Measurements from ENCODE around the gene PPP2R5C.

Gene PPP2R5C

GRCh38 chr14:101859958-101860357 is 98.4 kb downstream of the PPP2R5C start:
- Histone ChIP-seq H3K9me3 (ENCODE audit: control insufficient read depth, low read length) (no peaks in the 10 kb centered on the region), H4K8ac (ENCODE audit: low read length) (no peak overlapping the region), H2AK5ac (ENCODE audit: low read length, severe bottlenecking) (no peak overlapping the region), H2BK120ac (ENCODE audit: low read depth, low read length) (no peak overlapping the region), H3K4me3 (ENCODE audit: insufficient read depth in 1 of 2, low read depth in 1 of 2, low read length in 2 of 2) (no peak overlapping the region), H3K18ac (ENCODE audit: low read depth in 1 of 2, low read length in 2 of 2) (no peak overlapping the region), H3K9ac (ENCODE audit: low read length) (no peak overlapping the region), H2BK12ac (ENCODE audit: low read length in 2 of 2) (no peak overlapping the region), H3K4me2 (ENCODE audit: low read length, poor library complexity, severe bottlenecking) (no peak overlapping the region), H3K79me1 (replicated peaks; ENCODE audit: low read length, poor library complexity, severe bottlenecking) (peaks cover 27% of the 10 kb centered on the region), H3K4ac (ENCODE audit: low read depth in 1 of 2, low read length in 2 of 2) (no peak overlapping the region), H3K23ac (ENCODE audit: low read length in 2 of 2) (no peak overlapping the region), H3K4me1 (ENCODE audit: control insufficient read depth, insufficient read depth, low read depth, low read length) (peaks cover 13% of the 10 kb centered on the region), H3K27me3 (ENCODE audit: control insufficient read depth in 1 of 2, insufficient read depth in 1 of 2, low read length in 2 of 2) (no peaks in the 10 kb centered on the region), H2BK15ac (ENCODE audit: low read depth, poor library complexity, severe bottlenecking) (no peak overlapping the region), H4K91ac (ENCODE audit: low read length) (no peak overlapping the region), H2AFZ (ENCODE audit: low read depth, low read length) (no peak overlapping the region), H3K27ac (ENCODE audit: low read length, poor library complexity, severe bottlenecking) (no peak overlapping the region), H3K14ac (ENCODE audit: low read length in 2 of 2) (no peak overlapping the region), H3K36me3 (ENCODE audit: control insufficient read depth in 1 of 2, insufficient read depth in 2 of 2, low read depth in 1 of 2, low read length in 2 of 2) (peaks cover 14 to 37% of the 10 kb centered on the region in 2 experiments), H2BK5ac (ENCODE audit: low read depth, low read length, poor library complexity, severe bottlenecking) (no peak overlapping the region)
- WGBS, result 100% methylated on average over 1 of the region's 1 CpG
- no peak for DNase-seq

GRCh38 chr14:101861464-101861863 is 100.0 kb downstream of the PPP2R5C start:
- Histone ChIP-seq H3K4me2 (ENCODE audit: low read length, poor library complexity, severe bottlenecking) (no peak overlapping the region), H2BK5ac (ENCODE audit: low read depth, low read length, poor library complexity, severe bottlenecking) (no peak overlapping the region), H3K4me3 (ENCODE audit: insufficient read depth in 1 of 2, low read depth in 1 of 2, low read length in 2 of 2) (no peak overlapping the region), H3K14ac (ENCODE audit: low read length in 2 of 2) (no peak overlapping the region), H3K27ac (ENCODE audit: low read length, poor library complexity, severe bottlenecking) (no peak overlapping the region), H3K18ac (ENCODE audit: low read depth in 1 of 2, low read length in 2 of 2) (no peak overlapping the region), H2BK15ac (ENCODE audit: low read depth, poor library complexity, severe bottlenecking) (no peak overlapping the region), H3K4me1 (ENCODE audit: control insufficient read depth, insufficient read depth, low read depth, low read length) (peaks cover 16% of the 10 kb centered on the region), H3K23ac (ENCODE audit: low read length in 2 of 2) (no peak overlapping the region), H2AK5ac (ENCODE audit: low read length, severe bottlenecking) (no peak overlapping the region), H4K8ac (ENCODE audit: low read length) (no peak overlapping the region), H3K9ac (ENCODE audit: low read length) (no peak overlapping the region), H3K9me3 (ENCODE audit: control insufficient read depth, low read length) (no peaks in the 10 kb centered on the region), H3K27me3 (ENCODE audit: control insufficient read depth in 1 of 2, insufficient read depth in 1 of 2, low read length in 2 of 2) (no peaks in the 10 kb centered on the region), H3K36me3 (ENCODE audit: control insufficient read depth in 1 of 2, insufficient read depth in 2 of 2, low read depth in 1 of 2, low read length in 2 of 2) (peaks cover 14 to 37% of the 10 kb centered on the region in 2 experiments), H2BK120ac (ENCODE audit: low read depth, low read length) (no peak overlapping the region), H3K79me1 (replicated peaks; ENCODE audit: low read length, poor library complexity, severe bottlenecking) (peaks cover 27% of the 10 kb centered on the region), H2AFZ (ENCODE audit: low read depth, low read length) (no peak overlapping the region), H2BK12ac (ENCODE audit: low read length in 2 of 2) (no peak overlapping the region), H4K91ac (ENCODE audit: low read length) (no peak overlapping the region), H3K4ac (ENCODE audit: low read depth in 1 of 2, low read length in 2 of 2) (no peak overlapping the region)
- DNase-seq, result no peak
- 97% methylated on average over 6 of the region's 6 CpGs for WGBS

GRCh38 chr14:101862177-101862576 is 100.7 kb downstream of the PPP2R5C start:
- 82% methylated on average over 4 of the region's 4 CpGs for WGBS

GRCh38 chr14:101862711-101863110 is 101.2 kb downstream of the PPP2R5C start:
- H4K8ac ChIP-seq (ENCODE audit: low read length), result no peak overlapping the region
- no peak for DNase-seq
- no peak overlapping the region for H3K4ac ChIP-seq (ENCODE audit: low read depth in 1 of 2, low read length in 2 of 2)
- H3K18ac ChIP-seq (ENCODE audit: low read depth in 1 of 2, low read length in 2 of 2), result no peak overlapping the region
- H3K4me1 ChIP-seq (ENCODE audit: control insufficient read depth, insufficient read depth, low read depth, low read length), result peaks cover 16% of the 10 kb centered on the region
- no peaks in the 10 kb centered on the region for H3K27me3 ChIP-seq (ENCODE audit: control insufficient read depth in 1 of 2, insufficient read depth in 1 of 2, low read length in 2 of 2)
- no peak overlapping the region for H2BK15ac ChIP-seq (ENCODE audit: low read depth, poor library complexity, severe bottlenecking)
- WGBS, result 100% methylated on average over 2 of the region's 4 CpGs
- H2BK5ac ChIP-seq (ENCODE audit: low read depth, low read length, poor library complexity, severe bottlenecking), result no peak overlapping the region
- H3K9ac ChIP-seq (ENCODE audit: low read length), result peak overlapping the region; percentile 42
- H3K23ac ChIP-seq (ENCODE audit: low read length in 2 of 2), result no peak overlapping the region
- peaks cover 34% of the 10 kb centered on the region for H3K79me1 ChIP-seq (replicated peaks; ENCODE audit: low read length, poor library complexity, severe bottlenecking)
- H2AFZ ChIP-seq (ENCODE audit: low read depth, low read length), result no peak overlapping the region
- peaks cover 11 to 24% of the 10 kb centered on the region in 2 experiments for H3K36me3 ChIP-seq (ENCODE audit: control insufficient read depth in 1 of 2, insufficient read depth in 2 of 2, low read depth in 1 of 2, low read length in 2 of 2)
- H3K4me3 ChIP-seq (ENCODE audit: insufficient read depth in 1 of 2, low read depth in 1 of 2, low read length in 2 of 2), result no peak overlapping the region
- H3K4me2 ChIP-seq (ENCODE audit: low read length, poor library complexity, severe bottlenecking), result no peak overlapping the region
- H2BK120ac ChIP-seq (ENCODE audit: low read depth, low read length), result no peak overlapping the region
- H2AK5ac ChIP-seq (ENCODE audit: low read length, severe bottlenecking), result no peak overlapping the region
- no peak overlapping the region for H3K14ac ChIP-seq (ENCODE audit: low read length in 2 of 2)
- H3K9me3 ChIP-seq (ENCODE audit: control insufficient read depth, low read length), result no peaks in the 10 kb centered on the region
- H3K27ac ChIP-seq (ENCODE audit: low read length, poor library complexity, severe bottlenecking), result no peak overlapping the region
- H2BK12ac ChIP-seq (ENCODE audit: low read length in 2 of 2), result no peak overlapping the region
- no peak overlapping the region for H4K91ac ChIP-seq (ENCODE audit: low read length)

More at GRCh38 chr14:101862177-101862576, 100.7 kb downstream of the PPP2R5C start:
- Histone ChIP-seq H2AK5ac (ENCODE audit: low read length, severe bottlenecking) (no peak overlapping the region), H3K18ac (ENCODE audit: low read depth in 1 of 2, low read length in 2 of 2) (no peak overlapping the region), H3K14ac (ENCODE audit: low read length in 2 of 2) (no peak overlapping the region), H2BK15ac (ENCODE audit: low read depth, poor library complexity, severe bottlenecking) (no peak overlapping the region), H4K91ac (ENCODE audit: low read length) (no peak overlapping the region), H3K9me3 (ENCODE audit: control insufficient read depth, low read length) (no peaks in the 10 kb centered on the region), H2BK5ac (ENCODE audit: low read depth, low read length, poor library complexity, severe bottlenecking) (no peak overlapping the region), H3K9ac (ENCODE audit: low read length) (peak overlapping the region; percentile 42), H2AFZ (ENCODE audit: low read depth, low read length) (no peak overlapping the region), H3K4me3 (ENCODE audit: insufficient read depth in 1 of 2, low read depth in 1 of 2, low read length in 2 of 2) (no peak overlapping the region), H3K4me2 (ENCODE audit: low read length, poor library complexity, severe bottlenecking) (no peak overlapping the region), H3K27ac (ENCODE audit: low read length, poor library complexity, severe bottlenecking) (no peak overlapping the region), H3K27me3 (ENCODE audit: control insufficient read depth in 1 of 2, insufficient read depth in 1 of 2, low read length in 2 of 2) (no peaks in the 10 kb centered on the region), H3K4me1 (ENCODE audit: control insufficient read depth, insufficient read depth, low read depth, low read length) (peaks cover 16% of the 10 kb centered on the region), H2BK12ac (ENCODE audit: low read length in 2 of 2) (no peak overlapping the region), H4K8ac (ENCODE audit: low read length) (no peak overlapping the region), H3K23ac (ENCODE audit: low read length in 2 of 2) (no peak overlapping the region), H3K36me3 (ENCODE audit: control insufficient read depth in 1 of 2, insufficient read depth in 2 of 2, low read depth in 1 of 2, low read length in 2 of 2) (peaks cover 13 to 29% of the 10 kb centered on the region in 2 experiments), H3K79me1 (replicated peaks; ENCODE audit: low read length, poor library complexity, severe bottlenecking) (peaks cover 31% of the 10 kb centered on the region), H3K4ac (ENCODE audit: low read depth in 1 of 2, low read length in 2 of 2) (no peak overlapping the region), H2BK120ac (ENCODE audit: low read depth, low read length) (no peak overlapping the region)
- no peak for DNase-seq

All from mesenchymal stem cell (in vitro differentiated cells and primary cell).